UCSD-AML1 (cell line): ENCODE data around the gene MB21D2.

Experiments
- DNase-seq: peaks from one replicate; lab custom pipeline; 2025; ENCODE audit not compliant: unreplicated experiment; lab: John Stamatoyannopoulos, UW

MB21D2 gene

GRCh38 chr3:192923731-192924130 is 6.1 kb upstream of the MB21D2 start:
- no peak for DNase-seq

GRCh38 chr3:192921793-192922192 is 4.1 kb upstream of the MB21D2 start:
- DNase-seq, result no peak

GRCh38 chr3:192920411-192920810 is 2.8 kb upstream of the MB21D2 start:
- DNase-seq, result no peak

GRCh38 chr3:192919901-192920300 is 2.2 kb upstream of the MB21D2 start:
- no peak for DNase-seq

- no peak for DNase-seq
Measured at GRCh38 chr3:192918275-192918588, 576 bp upstream of the MB21D2 start.

- peak; percentile 50 for DNase-seq
Measured at GRCh38 chr3:192917028-192917403, 640 bp downstream of the MB21D2 start.

- DNase-seq, result no peak
Measured at GRCh38 chr3:192916371-192917027, 1.2 kb downstream of the MB21D2 start.

- no peak for DNase-seq
Measured at GRCh38 chr3:192915722-192916121, 1.9 kb downstream of the MB21D2 start.

GRCh38 chr3:192915304-192915703 is 2.4 kb downstream of the MB21D2 start:
- peak; percentile 18 for DNase-seq

- DNase-seq, result no peak
Measured at GRCh38 chr3:192914848-192915247, 2.8 kb downstream of the MB21D2 start.

GRCh38 chr3:192913540-192913939 is 4.1 kb downstream of the MB21D2 start:
- no peak for DNase-seq

GRCh38 chr3:192911293-192911692 is 6.4 kb downstream of the MB21D2 start:
- DNase-seq, result no peak

- no peak for DNase-seq
Measured at GRCh38 chr3:192907784-192908183, 9.9 kb downstream of the MB21D2 start.

GRCh38 chr3:192906940-192907339 is 10.7 kb downstream of the MB21D2 start:
- DNase-seq, result no peak

GRCh38 chr3:192905980-192906678 is 11.5 kb downstream of the MB21D2 start:
- DNase-seq, result no peak

GRCh38 chr3:192904632-192905289 is 12.9 kb downstream of the MB21D2 start:
- DNase-seq, result no peak

GRCh38 chr3:192902549-192902948 is 15.1 kb downstream of the MB21D2 start:
- DNase-seq, result no peak

- DNase-seq, result no peak
Measured at GRCh38 chr3:192901435-192901834, 16.2 kb downstream of the MB21D2 start.

GRCh38 chr3:192899540-192899982 is 18.1 kb downstream of the MB21D2 start:
- DNase-seq, result no peak

GRCh38 chr3:192897005-192897404 is 20.7 kb downstream of the MB21D2 start:
- no peak for DNase-seq

GRCh38 chr3:192896208-192896607 is 21.4 kb downstream of the MB21D2 start:
- DNase-seq, result no peak

GRCh38 chr3:192894676-192895075 is 23.0 kb downstream of the MB21D2 start:
- no peak for DNase-seq
